ENCODE measurements around the gene MRPL28.
"Not testable (repeated sequence)": the region's sequence is repeated elsewhere in the genome, so short reads cannot be mapped to it uniquely, and the experiment has no call there.

MRPL28 gene

GRCh38 chr16:399340-400019, 29.1 kb upstream of the MRPL28 start:
- Histone ChIP-seq H3K27me3 (ENCODE audit: control insufficient read depth, insufficient read depth, low read length) (no peaks in the 10 kb centered on the region), H3K36me3 (ENCODE audit: control insufficient read depth, insufficient read depth, low read length) (peaks cover 9% of the 10 kb centered on the region), H3K4me3 (ENCODE audit: low read depth, low read length) (no peak overlapping the region), H3K4me1 (ENCODE audit: control insufficient read depth, insufficient read depth, low read length) (peaks cover 7% of the 10 kb centered on the region), H3K9ac (ENCODE audit: low read depth, low read length) (no peak overlapping the region), H3K9me3 (ENCODE audit: control insufficient read depth, insufficient read depth, low read length) (no peaks in the 10 kb centered on the region)

- Histone ChIP-seq H3K4me3 (ENCODE audit: low read depth, low read length) (no peak overlapping the region), H3K9ac (ENCODE audit: low read depth, low read length) (no peak overlapping the region), H3K9me3 (ENCODE audit: control insufficient read depth, insufficient read depth, low read length) (no peaks in the 10 kb centered on the region), H3K36me3 (ENCODE audit: control insufficient read depth, insufficient read depth, low read length) (peaks cover 9% of the 10 kb centered on the region), H3K4me1 (ENCODE audit: control insufficient read depth, insufficient read depth, low read length) (peaks cover 7% of the 10 kb centered on the region), H3K27me3 (ENCODE audit: control insufficient read depth, insufficient read depth, low read length) (no peaks in the 10 kb centered on the region)
Measured at GRCh38 chr16:398561-399339, 28.4 kb upstream of the MRPL28 start.

GRCh38 chr16:397736-398332, 27.5 kb upstream of the MRPL28 start:
- no peaks in the 10 kb centered on the region for H3K27me3 ChIP-seq (ENCODE audit: control insufficient read depth, insufficient read depth, low read length)
- H3K9me3 ChIP-seq (ENCODE audit: control insufficient read depth, insufficient read depth, low read length): no peaks in the 10 kb centered on the region
- peak overlapping the region; percentile 13 for H3K9ac ChIP-seq (ENCODE audit: low read depth, low read length)
- peaks cover 7% of the 10 kb centered on the region for H3K4me1 ChIP-seq (ENCODE audit: control insufficient read depth, insufficient read depth, low read length)
- H3K36me3 ChIP-seq (ENCODE audit: control insufficient read depth, insufficient read depth, low read length): peaks cover 9% of the 10 kb centered on the region
- H3K4me3 ChIP-seq (ENCODE audit: low read depth, low read length): no peak overlapping the region

- Histone ChIP-seq H3K9ac (ENCODE audit: low read depth, low read length) (no peak within 1 kb of the TSS), H3K4me1 (ENCODE audit: control insufficient read depth, insufficient read depth, low read length) (peaks cover 7% of the 10 kb centered on the region)
Measured at GRCh38 chr16:397135-397661, 26.9 kb upstream of the MRPL28 start, which contains the start of gene NME4. NME4 (plus strand) TSS chr16:397199; CDS start chr16:397223, 24 bp downstream.

GRCh38 chr16:396605-397004, 26.3 kb upstream of the MRPL28 start:
- no peaks in the 10 kb centered on the region for H3K9me3 ChIP-seq (ENCODE audit: control insufficient read depth, insufficient read depth, low read length)
- peak overlapping the region; percentile 50 for H3K4me3 ChIP-seq (ENCODE audit: low read depth, low read length)
- no peaks in the 10 kb centered on the region for H3K27me3 ChIP-seq (ENCODE audit: control insufficient read depth, insufficient read depth, low read length)
- H3K9ac ChIP-seq (ENCODE audit: low read depth, low read length): no peak overlapping the region
- peaks cover 9% of the 10 kb centered on the region for H3K36me3 ChIP-seq (ENCODE audit: control insufficient read depth, insufficient read depth, low read length)
- H3K4me1 ChIP-seq (ENCODE audit: control insufficient read depth, insufficient read depth, low read length): peaks cover 7% of the 10 kb centered on the region

More at GRCh38 chr16:397135-397661, 26.9 kb upstream of the MRPL28 start, which contains the start of gene NME4:
- Histone ChIP-seq H3K27me3 (ENCODE audit: control insufficient read depth, insufficient read depth, low read length) (no peaks in the 10 kb centered on the region), H3K4me3 (ENCODE audit: low read depth, low read length) (peak within 1 kb of the TSS; percentile 50), H3K36me3 (ENCODE audit: control insufficient read depth, insufficient read depth, low read length) (peaks cover 9% of the 10 kb centered on the region), H3K9me3 (ENCODE audit: control insufficient read depth, insufficient read depth, low read length) (no peaks in the 10 kb centered on the region)

GRCh38 chr16:396199-396598, 25.9 kb upstream of the MRPL28 start:
- Histone ChIP-seq H3K36me3 (ENCODE audit: control insufficient read depth, insufficient read depth, low read length) (peaks cover 9% of the 10 kb centered on the region), H3K9me3 (ENCODE audit: control insufficient read depth, insufficient read depth, low read length) (no peaks in the 10 kb centered on the region), H3K27me3 (ENCODE audit: control insufficient read depth, insufficient read depth, low read length) (no peaks in the 10 kb centered on the region), H3K4me3 (ENCODE audit: low read depth, low read length) (peak overlapping the region; percentile 50), H3K9ac (ENCODE audit: low read depth, low read length) (no peak overlapping the region), H3K4me1 (ENCODE audit: control insufficient read depth, insufficient read depth, low read length) (peaks cover 7% of the 10 kb centered on the region)

GRCh38 chr16:392450-393030, 22.2 kb upstream of the MRPL28 start:
- no peaks in the 10 kb centered on the region for H3K36me3 ChIP-seq (ENCODE audit: control insufficient read depth, insufficient read depth, low read length)
- H3K27me3 ChIP-seq (ENCODE audit: control insufficient read depth, insufficient read depth, low read length): no peaks in the 10 kb centered on the region
- H3K4me3 ChIP-seq (ENCODE audit: low read depth, low read length): no peak overlapping the region
- H3K9ac ChIP-seq (ENCODE audit: low read depth, low read length): no peak overlapping the region
- peaks cover 4% of the 10 kb centered on the region for H3K4me1 ChIP-seq (ENCODE audit: control insufficient read depth, insufficient read depth, low read length)
- no peaks in the 10 kb centered on the region for H3K9me3 ChIP-seq (ENCODE audit: control insufficient read depth, insufficient read depth, low read length)

GRCh38 chr16:391885-392335, 21.6 kb upstream of the MRPL28 start:
- no peaks in the 10 kb centered on the region for H3K9me3 ChIP-seq (ENCODE audit: control insufficient read depth, insufficient read depth, low read length)
- peaks cover 5% of the 10 kb centered on the region for H3K4me1 ChIP-seq (ENCODE audit: control insufficient read depth, insufficient read depth, low read length)
- H3K27me3 ChIP-seq (ENCODE audit: control insufficient read depth, insufficient read depth, low read length): no peaks in the 10 kb centered on the region
- no peak overlapping the region for H3K4me3 ChIP-seq (ENCODE audit: low read depth, low read length)
- H3K36me3 ChIP-seq (ENCODE audit: control insufficient read depth, insufficient read depth, low read length): no peaks in the 10 kb centered on the region
- no peak overlapping the region for H3K9ac ChIP-seq (ENCODE audit: low read depth, low read length)

- no peaks in the 10 kb centered on the region for H3K9me3 ChIP-seq (ENCODE audit: control insufficient read depth, insufficient read depth, low read length)
- peaks cover 4% of the 10 kb centered on the region for H3K4me1 ChIP-seq (ENCODE audit: control insufficient read depth, insufficient read depth, low read length)
- H3K27me3 ChIP-seq (ENCODE audit: control insufficient read depth, insufficient read depth, low read length): no peaks in the 10 kb centered on the region
- no peak overlapping the region for H3K9ac ChIP-seq (ENCODE audit: low read depth, low read length)
- H3K4me3 ChIP-seq (ENCODE audit: low read depth, low read length): no peak overlapping the region
- H3K36me3 ChIP-seq (ENCODE audit: control insufficient read depth, insufficient read depth, low read length): no peaks in the 10 kb centered on the region
Measured at GRCh38 chr16:389352-389751, 19.0 kb upstream of the MRPL28 start.

- not testable (repeated sequence) for H3K4me1 ChIP-seq (ENCODE audit: control insufficient read depth, insufficient read depth, low read length); H3K4me3 ChIP-seq (ENCODE audit: low read depth, low read length); H3K9me3 ChIP-seq (ENCODE audit: control insufficient read depth, insufficient read depth, low read length); H3K27me3 ChIP-seq (ENCODE audit: control insufficient read depth, insufficient read depth, low read length); H3K9ac ChIP-seq (ENCODE audit: low read depth, low read length); H3K36me3 ChIP-seq (ENCODE audit: control insufficient read depth, insufficient read depth, low read length)
Measured at GRCh38 chr16:387761-388666, 17.7 kb upstream of the MRPL28 start.
